ENCODE data around the gene CARMIL3.
"Not testable (repeated sequence)": the region's sequence is repeated elsewhere in the genome, so short reads cannot be mapped to it uniquely, and the experiment has no call there.

CARMIL3 gene

GRCh38 chr14:24051789-24052655 lies at the start of gene CARMIL3:
Gene CARMIL3, plus strand, starts transcription at chr14:24052009. Its CDS starts 145 bp downstream, at chr14:24052154.
- peak; percentile 82 for DNase-seq (ENCODE audit: extremely low read depth, insufficient read length)
- no peaks in the 10 kb centered on the region for H3K36me3 ChIP-seq (ENCODE audit: control insufficient read depth, insufficient read depth, low read length)
- H3K4me3 ChIP-seq (replicated peaks; ENCODE audit: low read depth, low read length), result peak within 1 kb of the TSS; percentile 78
- no peak for TF ChIP-seq CTCF (IDR thresholded peaks at IDR 0.05; ENCODE audit: insufficient read depth, low read length, poor library complexity, severe bottlenecking)
- no peaks in the 10 kb centered on the region; the same call in 1 of the 2 replicates for H3K27me3 ChIP-seq (replicated peaks; ENCODE audit: control insufficient read depth, insufficient read depth, low read length)

- DNase-seq (ENCODE audit: extremely low read depth, insufficient read length); H3K36me3 ChIP-seq (ENCODE audit: control insufficient read depth, insufficient read depth, low read length); H3K27me3 ChIP-seq (replicated peaks; ENCODE audit: control insufficient read depth, insufficient read depth, low read length): not testable (repeated sequence)
- peak overlapping the region; percentile 58 for H3K4me3 ChIP-seq (replicated peaks; ENCODE audit: low read depth, low read length)
Observed at GRCh38 chr14:24006471-24006816, 45.4 kb upstream of the CARMIL3 start.

GRCh38 chr14:24006817-24007652 lies 44.8 kb upstream of the CARMIL3 start:
- peak; percentile 50 for DNase-seq (ENCODE audit: extremely low read depth, insufficient read length)
- H3K27me3 ChIP-seq (replicated peaks; ENCODE audit: control insufficient read depth, insufficient read depth, low read length); H3K36me3 ChIP-seq (ENCODE audit: control insufficient read depth, insufficient read depth, low read length): not testable (repeated sequence)
- H3K4me3 ChIP-seq (replicated peaks; ENCODE audit: low read depth, low read length), result peak overlapping the region; percentile 58

- no peaks in the 10 kb centered on the region for H3K36me3 ChIP-seq (ENCODE audit: control insufficient read depth, insufficient read depth, low read length)
- no peak for DNase-seq (ENCODE audit: extremely low read depth, insufficient read length)
- no peaks in the 10 kb centered on the region for H3K27me3 ChIP-seq (replicated peaks; ENCODE audit: control insufficient read depth, insufficient read depth, low read length)
- H3K4me3 ChIP-seq (replicated peaks; ENCODE audit: low read depth, low read length), result no peak overlapping the region
- TF ChIP-seq CTCF (IDR thresholded peaks at IDR 0.05; ENCODE audit: insufficient read depth, low read length, poor library complexity, severe bottlenecking), result no peak
Observed at GRCh38 chr14:24011051-24011450, 40.8 kb upstream of the CARMIL3 start.

- not testable (repeated sequence) for H3K36me3 ChIP-seq (ENCODE audit: control insufficient read depth, insufficient read depth, low read length); DNase-seq (ENCODE audit: extremely low read depth, insufficient read length); H3K4me3 ChIP-seq (replicated peaks; ENCODE audit: low read depth, low read length); H3K27me3 ChIP-seq (replicated peaks; ENCODE audit: control insufficient read depth, insufficient read depth, low read length)
Observed at GRCh38 chr14:24012726-24013273, 39.0 kb upstream of the CARMIL3 start.

GRCh38 chr14:24013654-24014514 lies 37.9 kb upstream of the CARMIL3 start:
- H3K36me3 ChIP-seq (ENCODE audit: control insufficient read depth, insufficient read depth, low read length), result no peaks in the 10 kb centered on the region
- no peak overlapping the region for H3K4me3 ChIP-seq (replicated peaks; ENCODE audit: low read depth, low read length)
- peak; percentile 80 for TF ChIP-seq CTCF (IDR thresholded peaks at IDR 0.05; ENCODE audit: insufficient read depth, low read length, poor library complexity, severe bottlenecking)
- H3K27me3 ChIP-seq (replicated peaks; ENCODE audit: control insufficient read depth, insufficient read depth, low read length), result no peaks in the 10 kb centered on the region
- no peak for DNase-seq (ENCODE audit: extremely low read depth, insufficient read length)

- not testable (repeated sequence) for H3K36me3 ChIP-seq (ENCODE audit: control insufficient read depth, insufficient read depth, low read length); H3K4me3 ChIP-seq (replicated peaks; ENCODE audit: low read depth, low read length); H3K27me3 ChIP-seq (replicated peaks; ENCODE audit: control insufficient read depth, insufficient read depth, low read length); DNase-seq (ENCODE audit: extremely low read depth, insufficient read length)
Observed at GRCh38 chr14:24015745-24016144, 36.1 kb upstream of the CARMIL3 start.

- not testable (repeated sequence) for H3K36me3 ChIP-seq (ENCODE audit: control insufficient read depth, insufficient read depth, low read length); DNase-seq (ENCODE audit: extremely low read depth, insufficient read length); H3K27me3 ChIP-seq (replicated peaks; ENCODE audit: control insufficient read depth, insufficient read depth, low read length); H3K4me3 ChIP-seq (replicated peaks; ENCODE audit: low read depth, low read length)
Observed at GRCh38 chr14:24018978-24019377, 32.8 kb upstream of the CARMIL3 start.

Measured in GM06990 (cell line).